Kidney epithelial cell (primary cell): Measurements from ENCODE around the gene ADSS2. TPM values are rescaled to one million over a fixed set of nuclear protein-coding genes. Genes with fewer than 3 reads are reported as not detected.

Source experiments
- DNase-seq: peaks from one replicate; pipeline ENCODE4 v3.0.0-alpha.2; 2010; ENCODE audit warnings: low read depth
- H3K27me3 ChIP-seq: 2 replicates; pipeline ENCODE4 v1.6.0; 2011; ENCODE audit warnings: low read length; ENCODE audit not compliant: control insufficient read depth, insufficient read depth
- H3K36me3 ChIP-seq: 2 replicates; pipeline ENCODE4 v1.5.1; 2011; ENCODE audit warnings: low read length; ENCODE audit not compliant: control insufficient read depth, insufficient read depth
- H3K4me3 ChIP-seq: 2 replicates; pipeline ENCODE4 v1.5.1; 2011; ENCODE audit warnings: low read depth, mild to moderate bottlenecking, control low read depth, low read length
- CTCF ChIP-seq: IDR thresholded peaks from 2 replicates; pipeline ENCODE4 v1.5.1; 2011; ENCODE audit warnings: mild to moderate bottlenecking, moderate library complexity, low read length, control low read depth, inconsistent platforms; ENCODE audit not compliant: insufficient read depth, poor library complexity, severe bottlenecking
- total RNA-seq: library from RNA; depleted of rRNA; stranded (reverse); fragments of >200 nt; gene quantifications from 2 replicates; pipeline ENCODE4 v1.2.3, GENCODE V29; 2015

The ADSS2 gene
- total RNA-seq, 1 donor from 2014 or later, result 42.4 TPM

GRCh38 chr1:244431166-244431565 lies 20.5 kb downstream of the ADSS2 start:
- no peak overlapping the region for H3K4me3 ChIP-seq
- no peaks in the 10 kb centered on the region for H3K36me3 ChIP-seq
- DNase-seq, result no peak
- no peak for TF ChIP-seq CTCF
- no peaks in the 10 kb centered on the region for H3K27me3 ChIP-seq

GRCh38 chr1:244429818-244430217 lies 21.9 kb downstream of the ADSS2 start:
- no peak overlapping the region for H3K4me3 ChIP-seq
- DNase-seq, result no peak
- H3K36me3 ChIP-seq, result no peaks in the 10 kb centered on the region
- TF ChIP-seq CTCF, result no peak
- H3K27me3 ChIP-seq, result no peaks in the 10 kb centered on the region

DNA sequence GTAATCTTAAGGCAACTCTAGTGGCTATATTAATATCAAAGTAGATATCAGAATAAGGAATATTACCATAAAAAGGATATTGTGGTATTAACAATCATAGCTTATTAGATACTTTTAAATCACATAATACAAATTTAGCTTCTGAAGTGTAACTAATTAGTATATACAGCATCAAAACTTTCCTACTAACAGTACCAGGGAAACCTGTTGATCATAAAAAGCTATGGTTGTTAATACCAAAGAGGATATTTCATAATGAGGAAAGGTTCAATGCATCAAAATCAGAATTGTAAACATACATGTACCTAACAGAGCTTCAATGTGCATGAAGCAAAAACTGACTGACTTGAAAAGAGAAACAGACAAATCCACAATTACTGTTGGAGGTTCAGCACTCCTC lies 24.1 kb downstream of the ADSS2 start:
- no peak overlapping the region for H3K4me3 ChIP-seq
- H3K27me3 ChIP-seq, result no peaks in the 10 kb centered on the region
- no peak for DNase-seq
- TF ChIP-seq CTCF, result no peak
- no peaks in the 10 kb centered on the region for H3K36me3 ChIP-seq

GRCh38 chr1:244424649-244425334 lies 26.9 kb downstream of the ADSS2 start:
- Histone ChIP-seq H3K27me3 (no peaks in the 10 kb centered on the region), H3K36me3 (no peaks in the 10 kb centered on the region), H3K4me3 (no peak overlapping the region)
- DNase-seq, result no peak
- TF ChIP-seq CTCF, result no peak

DNA sequence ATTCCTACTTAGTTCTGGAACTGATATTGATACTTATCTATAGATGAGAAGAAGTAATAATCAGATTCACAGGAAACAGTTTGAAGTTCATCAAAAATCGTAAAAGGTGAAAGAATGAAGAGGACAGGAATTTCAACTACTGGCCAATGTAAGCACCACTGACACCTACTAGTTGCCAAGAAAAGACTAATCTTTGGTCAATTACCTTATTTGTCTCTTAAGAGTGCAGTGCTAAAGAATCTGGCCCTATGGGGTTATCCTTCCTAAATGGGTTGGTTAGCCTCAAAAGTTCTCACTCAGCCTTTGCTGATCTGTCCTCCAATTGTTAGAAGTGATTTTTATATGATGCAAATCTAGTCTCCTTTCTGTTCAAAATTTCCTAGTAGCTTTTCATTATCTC lies 29.5 kb downstream of the ADSS2 start:
- DNase-seq, result no peak
- Histone ChIP-seq H3K4me3 (no peak overlapping the region), H3K36me3 (peaks cover 1% of the 10 kb centered on the region), H3K27me3 (no peaks in the 10 kb centered on the region)
- no peak for TF ChIP-seq CTCF

- DNase-seq, result no peak
- Histone ChIP-seq H3K36me3 (peaks cover 1% of the 10 kb centered on the region), H3K4me3 (no peak overlapping the region), H3K27me3 (no peaks in the 10 kb centered on the region)
- no peak for TF ChIP-seq CTCF
Measured at GRCh38 chr1:244419024-244419423, 32.7 kb downstream of the ADSS2 start.
